Daoy (cell line): Measurements from ENCODE around the gene SMG6. TPM values are rescaled to one million over a fixed set of nuclear protein-coding genes. Genes with fewer than 3 reads are reported as not detected.

Experiments
- DNase-seq: peaks from one replicate; pipeline ENCODE4 v3.0.0-alpha.2; 2015; ENCODE audit warnings: low read depth
- total RNA-seq: library from RNA; depleted of rRNA; stranded (reverse); fragments of >200 nt; shearing (Covaris generic); gene quantifications from 2 replicates; pipeline ENCODE4 v1.2.3, GENCODE V29; 2014; rRNA removed

Gene SMG6
- total RNA-seq, 1 experiment from 2014 or later, result 23.8 TPM

DNA sequence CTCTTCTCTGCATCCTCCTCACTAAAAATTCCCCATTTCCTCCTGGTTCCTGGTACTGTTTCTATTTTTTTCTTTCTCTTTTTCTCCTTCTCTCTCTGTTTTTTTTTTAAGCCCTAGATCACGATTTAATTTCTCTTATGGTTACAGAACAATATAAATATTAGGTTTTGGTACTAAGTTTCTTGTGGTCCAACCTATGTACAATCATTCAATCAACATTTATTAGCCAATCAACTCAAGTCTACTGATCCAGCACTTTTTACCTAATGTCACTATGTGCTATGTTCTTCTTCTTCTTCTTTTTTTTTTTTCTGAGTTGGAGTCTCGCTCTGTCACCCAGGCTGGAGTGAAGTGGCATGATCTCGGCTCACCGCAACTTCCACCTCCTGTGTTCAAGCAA is 291.1 kb downstream of the SMG6 start:
- DNase-seq, result no peak

DNA sequence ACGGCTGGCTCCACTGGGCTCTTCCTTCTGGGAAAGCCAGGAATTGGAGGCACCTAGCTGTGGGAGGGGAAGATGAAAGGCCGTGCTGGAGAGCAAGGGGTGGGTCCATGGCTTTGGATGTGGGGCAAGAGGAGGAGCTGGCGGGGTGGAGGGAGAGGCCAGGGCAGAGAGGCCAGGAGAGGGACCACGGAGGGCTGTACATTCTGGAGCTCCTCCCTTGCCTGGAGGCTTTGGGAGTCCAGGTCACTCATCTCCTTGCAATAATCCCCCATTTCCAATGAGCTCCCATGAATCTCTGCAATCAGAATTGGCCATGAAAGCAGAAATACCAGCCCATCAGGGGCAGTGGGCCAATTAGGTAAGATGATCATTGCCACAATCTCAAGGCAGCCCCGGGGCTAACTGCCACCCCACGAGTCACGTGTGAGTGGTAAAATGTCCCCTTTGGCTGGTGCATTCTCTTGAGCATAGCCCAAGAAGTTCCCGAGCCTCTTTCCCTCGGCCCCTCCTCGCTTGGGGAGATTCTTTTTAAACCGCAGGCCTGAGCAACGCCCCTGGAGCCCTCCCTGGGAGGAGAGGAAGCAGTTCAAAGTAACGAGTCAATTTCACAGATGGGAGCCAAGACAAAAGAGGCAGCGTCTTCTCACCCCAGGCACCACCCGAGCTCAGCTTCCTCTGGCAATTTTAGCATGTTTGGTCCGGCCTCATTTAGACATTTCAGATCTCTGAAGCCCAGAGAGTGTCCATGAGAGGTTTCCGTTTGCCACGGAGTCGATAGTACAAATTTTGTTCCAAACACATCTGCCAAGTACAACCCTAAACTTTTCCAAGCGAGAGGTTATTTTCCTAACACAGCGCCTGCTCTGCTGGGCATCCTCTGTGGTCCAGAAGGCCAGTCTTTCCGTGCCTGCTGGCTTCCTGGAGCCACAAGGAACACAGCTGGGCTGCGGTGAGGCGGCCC is 291.9 kb downstream of the SMG6 start:
- DNase-seq, result peak; percentile 74

Other genes with a start within 250 kb of the SMG6 start
- gene HIC1, start 248.7 kb downstream of the SMG6 start, total RNA-seq, result 10.4 and 12.2 TPM in 2 replicates
- gene SRR, start 165 bp upstream of the SMG6 start, total RNA-seq, result 21.4 and 39.2 TPM in 2 replicates
- 117 and 127 TPM in 2 replicates for gene TSR1, start 32.7 kb upstream of the SMG6 start, total RNA-seq
- 34.5 and 40.2 TPM in 2 replicates for gene SGSM2, start 33.7 kb upstream of the SMG6 start, total RNA-seq
- gene MNT, start 97.3 kb upstream of the SMG6 start, total RNA-seq, result 1.2 and 1.7 TPM in 2 replicates
- 20.2 and 21.2 TPM in 2 replicates for gene METTL16, start 208.1 kb upstream of the SMG6 start, total RNA-seq